HG03025 (cell line): ENCODE measurements around the gene MSMB.
"Not testable (repeated sequence)": the region's sequence is repeated elsewhere in the genome, so short reads cannot be mapped to it uniquely, and the experiment has no call there.

Experiments
- ATAC-seq: cut with Tn5 transposase; IDR thresholded peaks from one replicate; pipeline ENCODE4 v1.9.1; 2021; ENCODE audit warnings: mild to moderate bottlenecking, moderate library complexity; ENCODE audit not compliant: unreplicated experiment, low FRiP score

MSMB gene

DNA sequence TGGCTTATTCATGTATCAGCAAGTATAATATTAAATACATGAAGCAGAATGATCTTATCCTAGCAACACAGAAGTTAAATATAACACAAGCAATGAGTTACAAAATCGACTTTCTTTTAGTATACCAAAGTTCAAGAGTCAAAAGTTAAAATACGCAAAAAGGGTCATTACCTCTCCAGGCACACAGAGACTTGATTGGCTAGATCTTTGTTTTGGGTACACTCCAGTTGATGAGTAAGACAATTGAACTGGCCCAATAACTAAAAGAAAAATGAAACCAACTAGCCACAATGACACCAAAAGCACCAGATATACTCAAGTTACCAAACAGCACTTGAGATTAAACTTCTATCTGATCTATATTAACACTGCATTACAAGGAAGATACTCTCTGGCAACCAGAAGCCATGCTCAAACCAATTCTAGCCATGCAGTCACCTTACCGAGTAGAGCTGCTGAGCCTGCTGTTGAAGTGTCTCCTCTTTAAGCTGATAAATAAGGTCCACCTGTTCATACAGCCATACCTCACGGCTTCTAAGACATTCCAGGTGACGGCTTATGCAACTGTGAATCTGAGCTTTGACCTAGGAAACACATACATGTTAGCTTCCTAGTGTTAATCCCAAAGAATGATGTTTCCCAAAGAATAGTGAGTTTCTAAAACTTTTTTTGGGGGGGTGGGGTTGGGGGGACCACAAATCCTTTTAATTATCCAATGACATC is 31.2 kb downstream of the MSMB start:
- no peak for ATAC-seq

DNA sequence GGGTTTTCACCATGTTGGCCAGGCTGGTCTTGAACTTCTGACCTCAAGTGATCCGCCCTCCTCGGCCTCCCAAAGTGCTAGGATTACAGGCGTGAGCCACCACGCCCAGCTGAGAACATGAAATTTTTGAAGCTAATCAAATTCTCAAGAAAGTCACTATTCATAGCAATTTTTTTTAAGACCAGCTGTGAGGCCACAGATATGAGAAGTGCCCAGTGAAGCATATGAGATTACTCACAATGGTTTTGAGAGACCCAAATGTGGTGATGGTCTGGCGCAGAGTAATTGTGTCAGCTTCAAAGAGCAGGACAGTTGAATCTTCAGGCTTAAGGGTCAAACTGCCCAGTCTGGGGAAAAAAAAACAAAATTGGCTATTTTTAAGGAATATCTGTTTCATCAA is 31.9 kb downstream of the MSMB start:
- no peak for ATAC-seq

DNA sequence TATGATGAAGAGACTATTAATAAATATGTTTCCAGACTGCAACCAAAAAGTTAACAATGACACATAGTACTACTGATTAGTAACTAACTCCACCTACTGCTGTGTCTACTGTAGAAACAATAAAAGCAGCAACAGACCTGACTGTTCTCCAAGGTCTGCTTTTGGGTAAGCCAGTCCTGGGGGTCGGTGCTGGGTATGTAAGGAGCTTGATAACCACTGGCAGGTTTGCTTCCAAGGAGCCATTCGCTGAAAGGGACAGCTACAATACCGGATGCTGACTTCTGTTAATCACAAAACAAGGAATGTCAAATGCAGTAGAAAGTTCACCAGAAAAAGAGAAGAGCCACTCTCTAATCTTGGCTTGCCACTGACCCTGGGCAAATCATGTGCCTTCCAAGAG is 33.3 kb downstream of the MSMB start:
- no peak for ATAC-seq

DNA sequence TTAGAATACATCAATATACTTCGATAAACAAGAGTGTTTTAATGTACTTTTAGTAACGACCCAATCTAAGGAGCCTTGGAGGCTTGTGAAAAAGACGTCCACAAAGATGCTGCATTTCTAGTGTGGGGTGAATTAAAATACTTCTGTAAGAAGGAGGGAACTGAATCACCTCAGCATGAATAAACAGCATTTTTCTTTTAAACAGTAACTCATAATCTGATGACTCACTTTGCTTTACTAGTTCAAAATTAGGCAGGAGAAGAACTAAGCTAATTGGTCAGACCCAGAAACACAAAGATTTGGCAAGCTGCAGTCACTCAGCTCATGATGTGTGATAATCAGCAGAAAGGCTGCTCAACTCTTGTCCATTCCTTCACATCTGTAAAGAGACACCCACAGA is 39.9 kb downstream of the MSMB start:
- no peak for ATAC-seq

DNA sequence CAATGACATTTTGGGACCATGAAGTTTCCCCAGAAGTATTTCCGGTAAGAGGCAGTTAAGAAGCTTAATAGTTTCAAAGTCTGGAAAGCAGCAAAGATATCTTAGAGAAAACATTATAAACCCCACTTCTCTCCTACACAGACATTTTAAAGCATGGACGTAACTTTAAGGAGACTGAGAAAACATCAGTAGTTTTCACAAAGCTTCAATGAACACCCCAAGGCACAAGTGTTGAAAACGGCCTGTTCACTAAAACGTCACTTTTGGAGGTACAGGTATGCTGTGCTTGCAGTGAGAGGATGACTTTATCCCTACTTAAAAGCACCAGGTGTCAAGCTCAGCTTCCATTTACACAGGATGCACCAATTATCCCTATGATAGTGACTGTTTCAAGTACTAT is 40.7 kb downstream of the MSMB start:
- no peak for ATAC-seq

DNA sequence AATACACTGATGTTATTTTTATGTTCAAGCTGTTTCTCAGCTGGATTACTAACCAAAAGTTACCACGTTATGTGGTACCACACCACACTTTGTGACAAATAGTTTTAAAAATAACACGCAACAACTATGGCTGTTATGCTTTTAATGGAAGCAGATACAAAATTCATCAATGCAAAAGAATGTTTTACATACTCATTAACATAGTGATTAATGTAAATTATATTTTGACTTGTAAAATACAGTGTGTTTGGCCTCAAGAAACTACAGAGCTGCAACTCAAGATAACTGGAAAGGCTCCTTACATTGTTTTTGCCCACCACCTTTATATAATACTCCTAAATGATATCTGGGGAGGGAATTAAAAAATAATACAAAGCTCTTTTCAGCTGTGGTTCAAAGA is 41.1 kb downstream of the MSMB start:
- no peak for ATAC-seq

DNA sequence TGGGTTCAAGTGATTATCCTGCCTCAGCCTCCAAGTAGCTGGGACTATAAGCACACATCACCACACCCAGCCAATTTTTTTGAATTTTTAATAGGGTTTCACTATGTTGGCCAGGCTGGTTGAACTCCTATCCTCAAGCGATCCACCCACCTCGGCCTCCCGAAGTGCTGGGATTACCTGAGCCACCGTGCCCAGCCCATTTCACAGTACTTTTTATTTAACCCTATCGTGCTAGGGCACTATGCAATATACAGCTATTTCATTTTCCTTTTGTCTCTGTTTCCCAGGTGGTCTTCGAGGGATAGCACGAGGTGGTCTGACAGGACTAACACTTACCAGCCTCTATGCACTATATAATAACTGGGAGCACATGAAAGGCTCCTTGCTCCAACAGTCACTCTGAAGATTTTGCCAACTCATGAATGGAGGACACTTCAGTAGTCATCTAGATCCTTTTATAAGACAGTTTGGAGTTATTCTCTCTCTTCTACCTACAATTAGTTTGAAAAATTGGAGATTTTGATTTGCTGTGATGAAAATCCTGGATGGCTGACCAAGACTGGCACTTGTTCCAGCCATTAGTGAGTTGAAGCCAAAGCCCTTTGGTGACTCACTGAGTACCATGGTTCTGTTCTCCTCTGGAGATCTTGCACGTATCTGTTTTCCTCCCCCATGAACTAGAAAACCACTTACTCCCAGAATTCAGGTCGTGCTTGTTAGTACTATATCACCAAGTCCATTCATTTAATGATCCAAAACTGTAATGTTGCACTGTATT is 43.0 kb downstream of the MSMB start:
- no peak for ATAC-seq

DNA sequence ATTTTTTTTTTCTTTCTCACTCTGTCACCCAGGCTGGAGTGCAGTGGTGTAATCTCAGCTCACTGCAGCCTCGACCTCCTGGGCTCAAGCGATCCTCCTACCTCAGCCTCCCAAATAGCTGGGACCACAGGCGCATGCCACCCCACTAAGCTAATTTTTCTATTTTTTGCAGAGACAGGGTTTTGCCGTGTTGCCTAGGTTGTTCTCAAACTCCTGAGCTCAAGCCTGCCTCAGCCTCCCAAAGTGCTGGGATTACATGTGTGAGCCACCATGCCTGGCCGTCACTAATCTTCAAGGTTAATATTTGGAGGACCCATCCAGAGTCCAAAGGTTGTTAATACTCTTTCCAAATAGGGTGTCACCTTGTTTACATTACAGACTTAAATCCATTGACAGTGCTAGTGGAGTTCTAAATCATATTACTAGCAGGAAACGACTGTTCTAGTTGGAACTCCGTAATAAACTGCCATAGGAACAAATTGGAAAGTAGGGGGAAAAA is 43.8 kb downstream of the MSMB start:
- ATAC-seq = not testable (repeated sequence)

DNA sequence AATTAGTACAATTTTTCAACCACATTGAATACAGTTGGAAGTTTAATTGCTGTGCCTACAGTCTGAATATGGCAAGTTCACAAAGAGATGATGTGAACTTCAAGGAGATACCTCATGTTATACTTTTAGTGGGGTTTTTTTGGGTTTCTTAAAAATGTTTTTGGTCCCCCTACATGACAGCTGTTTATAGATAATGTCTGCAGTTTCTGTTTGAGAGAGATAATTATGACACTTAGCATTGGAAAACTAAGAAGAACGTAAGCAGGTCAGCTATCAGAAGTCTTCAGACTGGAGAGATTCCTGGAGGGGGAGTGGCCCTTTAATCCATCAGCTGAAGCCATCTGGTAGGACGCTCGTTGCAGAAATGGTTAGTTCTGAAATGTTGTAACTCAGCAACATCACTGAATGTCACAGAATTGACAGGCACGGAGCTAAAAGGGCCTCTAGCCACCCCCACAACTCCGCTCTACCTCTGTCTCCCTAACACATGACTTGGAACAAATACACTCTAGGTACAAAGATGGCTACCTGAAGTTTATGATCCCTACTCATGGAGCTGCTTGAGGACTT is 44.8 kb downstream of the MSMB start:
- no peak for ATAC-seq

DNA sequence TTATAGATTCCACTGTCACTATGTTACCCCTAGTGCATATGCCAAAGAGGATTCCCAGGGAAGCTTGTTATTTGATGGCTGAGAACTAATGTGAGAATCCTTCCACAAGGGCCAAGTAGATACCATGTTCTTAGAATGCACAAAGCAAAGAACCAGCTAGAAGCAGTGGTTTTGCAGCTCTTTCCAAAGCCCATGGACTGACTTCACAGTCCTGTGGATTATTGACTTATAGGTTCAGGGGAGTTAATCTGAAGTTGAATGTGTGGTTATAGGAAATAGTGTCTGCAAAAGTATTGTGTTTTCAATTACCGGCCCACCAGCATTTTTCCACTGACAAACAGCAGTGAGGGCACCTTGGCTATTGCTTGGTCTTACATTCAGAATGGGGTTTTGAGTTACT is 45.5 kb downstream of the MSMB start:
- no peak for ATAC-seq

DNA sequence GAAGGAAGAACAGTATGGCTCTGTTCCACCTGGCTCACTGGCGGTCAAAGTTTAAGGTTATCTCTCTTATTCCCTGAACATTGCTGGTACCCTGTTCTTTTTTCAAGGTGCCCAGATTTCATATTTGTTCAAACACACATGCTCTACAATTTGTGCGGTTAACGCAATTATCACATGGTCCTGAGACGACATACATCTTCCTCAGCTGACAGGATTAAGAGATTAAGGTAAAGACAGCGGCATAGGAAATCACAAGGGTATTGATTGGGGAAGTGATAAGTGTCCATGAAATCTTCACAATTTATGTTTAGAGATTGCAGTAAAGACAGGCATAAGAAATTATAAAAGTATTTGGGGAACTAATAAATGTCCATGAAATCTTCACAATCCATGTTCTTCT is 46.1 kb downstream of the MSMB start:
- not testable (repeated sequence) for ATAC-seq

DNA sequence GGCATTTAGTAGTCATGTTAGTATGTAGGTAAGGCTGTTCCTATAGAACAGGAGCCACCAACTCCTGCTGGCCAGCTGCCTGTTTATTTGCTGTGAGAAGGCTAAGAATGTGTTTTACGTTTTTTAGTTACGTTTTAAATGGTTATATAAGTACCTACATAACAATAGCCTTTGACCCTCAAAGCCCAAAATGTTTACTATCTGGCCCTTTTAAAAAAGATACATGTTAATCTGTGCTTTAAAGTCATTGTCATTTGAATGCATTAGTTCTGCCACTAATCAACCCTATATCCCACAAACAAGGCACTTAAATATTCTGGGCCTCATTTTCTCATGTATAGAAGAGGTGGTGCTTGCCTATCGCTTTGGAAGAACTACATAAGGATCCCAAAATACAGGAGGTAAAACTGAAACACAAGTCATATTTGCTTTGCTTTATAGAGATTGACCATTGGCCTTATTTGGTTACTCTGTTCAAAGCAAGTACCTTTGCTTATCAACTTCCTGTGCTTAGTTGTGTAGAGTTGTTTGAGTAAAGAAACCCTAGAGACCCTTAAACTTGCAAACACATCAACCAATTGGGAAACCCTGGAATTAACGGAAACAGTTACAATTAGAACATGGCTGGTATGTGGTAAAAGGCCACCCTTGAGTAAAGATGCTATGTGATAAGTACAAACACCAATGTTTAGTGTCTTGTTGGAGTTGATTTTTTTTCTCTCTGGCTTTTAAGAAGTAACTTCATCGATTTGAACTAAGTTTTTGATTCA is 47.9 kb downstream of the MSMB start:
- no peak for ATAC-seq

DNA sequence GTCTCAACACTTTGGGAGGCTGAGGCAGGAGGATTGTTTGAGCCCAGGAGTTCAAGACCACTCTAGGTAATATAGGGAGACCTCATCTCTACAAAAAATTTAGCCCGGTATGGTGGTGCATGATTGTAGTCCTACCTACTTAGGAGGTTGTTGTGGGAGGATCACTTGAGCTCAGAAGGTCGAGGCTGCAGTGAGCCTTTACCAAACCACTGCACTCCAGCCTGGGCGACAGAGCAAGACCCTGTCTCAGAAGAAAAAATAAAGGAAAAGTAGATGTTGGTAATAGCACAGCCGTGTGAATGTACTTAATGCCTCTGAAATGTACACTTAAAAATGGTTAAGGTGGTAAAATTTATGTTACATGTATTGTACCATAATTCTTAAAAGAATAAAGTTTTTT is 48.5 kb downstream of the MSMB start:
- ATAC-seq = no peak

DNA sequence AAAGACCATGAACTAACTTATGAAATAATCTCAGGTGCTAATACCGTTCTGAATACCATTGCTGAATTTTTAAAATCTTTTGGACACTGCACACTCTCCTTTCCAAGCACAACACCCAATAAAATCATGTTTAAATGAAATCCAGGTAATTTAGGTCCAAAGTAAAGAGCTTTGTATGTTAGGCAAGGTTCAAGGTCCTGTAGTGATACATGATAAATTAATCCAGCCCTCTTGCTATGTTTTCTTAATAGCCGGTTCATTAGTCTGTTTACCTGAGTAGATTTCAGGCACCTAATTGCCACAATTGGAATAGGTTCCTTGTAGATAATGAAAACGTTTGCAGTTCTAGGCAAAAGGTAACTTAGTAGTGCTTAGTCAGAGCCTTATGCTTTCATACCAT is 60.5 kb downstream of the MSMB start:
- not testable (repeated sequence) for ATAC-seq

DNA sequence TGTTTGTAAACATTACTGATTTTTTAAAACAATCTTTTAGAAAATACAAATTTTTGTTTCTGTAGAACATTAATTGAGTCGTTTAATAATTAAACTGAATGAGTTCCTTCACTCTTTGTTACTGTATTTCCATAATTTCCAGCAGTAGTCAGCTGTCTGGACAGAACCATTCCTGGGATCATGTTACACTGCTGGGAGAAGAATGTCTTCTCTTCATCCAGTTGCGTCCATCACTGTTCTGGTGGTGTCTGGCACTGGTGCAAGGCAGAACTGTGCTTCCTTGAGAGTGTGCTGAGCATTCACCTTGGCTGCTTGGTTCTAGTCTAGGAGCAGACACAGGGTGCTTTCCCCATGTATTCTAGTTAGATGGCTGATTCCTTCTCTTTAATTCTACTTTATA is 61.6 kb downstream of the MSMB start:
- ATAC-seq = not testable (repeated sequence)

DNA sequence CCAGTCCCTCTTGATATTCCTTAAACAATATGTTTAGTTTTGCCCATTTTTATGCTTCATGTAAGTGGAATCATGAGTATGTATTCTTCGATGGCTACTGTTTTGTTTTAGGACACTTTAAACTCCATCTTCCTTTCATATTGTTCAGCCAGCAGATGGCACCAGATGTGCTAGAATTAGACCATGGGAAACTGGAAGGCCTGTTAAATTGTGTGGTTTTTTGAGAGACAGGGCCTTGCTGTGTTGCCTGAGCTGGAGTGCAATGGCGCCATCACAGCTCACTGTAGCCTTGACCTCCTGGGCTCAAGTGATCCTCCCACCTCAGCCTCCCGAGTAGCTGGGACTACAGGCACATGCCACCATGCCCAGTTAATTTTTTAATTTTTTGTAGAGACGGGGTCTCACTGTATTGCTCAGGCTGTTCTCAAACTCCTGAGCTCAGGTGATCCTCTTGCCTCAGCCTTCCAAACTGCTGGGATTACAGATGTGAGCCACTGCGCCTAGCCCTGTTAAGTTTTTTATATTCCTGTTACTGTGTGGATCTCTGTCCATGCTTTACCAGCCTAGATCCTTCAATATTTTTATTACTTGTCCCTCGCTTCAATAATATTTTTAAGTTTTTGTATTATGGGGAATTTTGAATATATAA is 62.4 kb downstream of the MSMB start:
- ATAC-seq = not testable (repeated sequence)
